ENCODE measurements around the gene RPP38.

Gene RPP38

GRCh38 chr10:15103513-15103912 is 6.4 kb downstream of the RPP38 start:
- H3K9me3 ChIP-seq (ENCODE audit: severe bottlenecking) = no peaks in the 10 kb centered on the region
- no peak overlapping the region for H3K27ac ChIP-seq (ENCODE audit: poor library complexity, severe bottlenecking)
- no peak for TF ChIP-seq CTCF (IDR thresholded peaks at IDR 0.05; ENCODE audit: poor library complexity, severe bottlenecking)
- H3K36me3 ChIP-seq (ENCODE audit: low read depth) = peaks cover 66% of the 10 kb centered on the region
- peaks cover 6% of the 10 kb centered on the region for H3K4me1 ChIP-seq (ENCODE audit: insufficient read depth, poor library complexity, severe bottlenecking)
- H3K4me3 ChIP-seq (ENCODE audit: severe bottlenecking) = no peak overlapping the region
- no peak for DNase-seq (ENCODE audit: low spot score)
- no peak for ATAC-seq (ENCODE audit: low read depth)
- no peaks in the 10 kb centered on the region for H3K27me3 ChIP-seq (ENCODE audit: insufficient read depth, poor library complexity, severe bottlenecking)

GRCh38 chr10:15106352-15107013 is 9.3 kb downstream of the RPP38 start:
- no peaks in the 10 kb centered on the region for H3K4me1 ChIP-seq (ENCODE audit: insufficient read depth, poor library complexity, severe bottlenecking)
- ATAC-seq (ENCODE audit: low read depth) = peak; percentile 98
- H3K27ac ChIP-seq (ENCODE audit: poor library complexity, severe bottlenecking) = no peak overlapping the region
- no peak for DNase-seq (ENCODE audit: low spot score)
- H3K4me3 ChIP-seq (ENCODE audit: severe bottlenecking) = no peak overlapping the region
- H3K36me3 ChIP-seq (ENCODE audit: low read depth) = peaks cover 66% of the 10 kb centered on the region
- TF ChIP-seq CTCF (IDR thresholded peaks at IDR 0.05; ENCODE audit: poor library complexity, severe bottlenecking) = peak; percentile 94
- no peaks in the 10 kb centered on the region for H3K9me3 ChIP-seq (ENCODE audit: severe bottlenecking)
- H3K27me3 ChIP-seq (ENCODE audit: insufficient read depth, poor library complexity, severe bottlenecking) = no peaks in the 10 kb centered on the region

GRCh38 chr10:15112657-15113056 is 15.5 kb downstream of the RPP38 start:
- Histone ChIP-seq H3K4me3 (ENCODE audit: severe bottlenecking) (no peak overlapping the region), H3K4me1 (ENCODE audit: insufficient read depth, poor library complexity, severe bottlenecking) (no peaks in the 10 kb centered on the region), H3K27ac (ENCODE audit: poor library complexity, severe bottlenecking) (no peak overlapping the region), H3K27me3 (ENCODE audit: insufficient read depth, poor library complexity, severe bottlenecking) (no peaks in the 10 kb centered on the region), H3K36me3 (ENCODE audit: low read depth) (peaks cover 39% of the 10 kb centered on the region), H3K9me3 (ENCODE audit: severe bottlenecking) (no peaks in the 10 kb centered on the region)
- TF ChIP-seq CTCF (IDR thresholded peaks at IDR 0.05; ENCODE audit: poor library complexity, severe bottlenecking) = no peak
- DNase-seq (ENCODE audit: low spot score) (no peak), ATAC-seq (ENCODE audit: low read depth) (no peak)

- Histone ChIP-seq H3K27me3 (ENCODE audit: insufficient read depth, poor library complexity, severe bottlenecking) (no peaks in the 10 kb centered on the region), H3K36me3 (ENCODE audit: low read depth) (peaks cover 41% of the 10 kb centered on the region), H3K4me3 (ENCODE audit: severe bottlenecking) (no peak overlapping the region), H3K4me1 (ENCODE audit: insufficient read depth, poor library complexity, severe bottlenecking) (no peaks in the 10 kb centered on the region), H3K27ac (ENCODE audit: poor library complexity, severe bottlenecking) (no peak overlapping the region), H3K9me3 (ENCODE audit: severe bottlenecking) (no peaks in the 10 kb centered on the region)
- DNase-seq (ENCODE audit: low spot score) (no peak), ATAC-seq (ENCODE audit: low read depth) (no peak)
- no peak for TF ChIP-seq CTCF (IDR thresholded peaks at IDR 0.05; ENCODE audit: poor library complexity, severe bottlenecking)
These were observed 16.6 kb downstream of the RPP38 start for GRCh38 chr10:15113766-15114165.

- ATAC-seq (ENCODE audit: low read depth) (no peak), DNase-seq (ENCODE audit: low spot score) (no peak)
- no peaks in the 10 kb centered on the region for H3K9me3 ChIP-seq (ENCODE audit: severe bottlenecking)
- no peak for TF ChIP-seq CTCF (IDR thresholded peaks at IDR 0.05; ENCODE audit: poor library complexity, severe bottlenecking)
- H3K4me3 ChIP-seq (ENCODE audit: severe bottlenecking) = no peak overlapping the region
- no peak overlapping the region for H3K27ac ChIP-seq (ENCODE audit: poor library complexity, severe bottlenecking)
- peaks cover 31% of the 10 kb centered on the region for H3K36me3 ChIP-seq (ENCODE audit: low read depth)
- no peaks in the 10 kb centered on the region for H3K27me3 ChIP-seq (ENCODE audit: insufficient read depth, poor library complexity, severe bottlenecking)
- peaks cover 10% of the 10 kb centered on the region for H3K4me1 ChIP-seq (ENCODE audit: insufficient read depth, poor library complexity, severe bottlenecking)
These were observed 19.1 kb downstream of the RPP38 start for GRCh38 chr10:15116225-15116624.
